HG03108 (cell line): Measurements from ENCODE around the gene ZNF92.
"Not testable (repeated sequence)": the region's sequence is repeated elsewhere in the genome, so short reads cannot be mapped to it uniquely, and the experiment has no call there.

Experiments
- ATAC-seq: cut with Tn5 transposase; IDR thresholded peaks from one replicate; pipeline ENCODE4 v1.9.1; 2021; ENCODE audit warnings: moderate library complexity; ENCODE audit not compliant: unreplicated experiment

The ZNF92 gene

GRCh38 chr7:65373608-65374351 is at the start of gene ZNF92:
Gene ZNF92, plus strand, starts transcription at chr7:65373855. Its CDS starts 143 bp downstream, at chr7:65373998.
- ATAC-seq, result peak; percentile 100

DNA sequence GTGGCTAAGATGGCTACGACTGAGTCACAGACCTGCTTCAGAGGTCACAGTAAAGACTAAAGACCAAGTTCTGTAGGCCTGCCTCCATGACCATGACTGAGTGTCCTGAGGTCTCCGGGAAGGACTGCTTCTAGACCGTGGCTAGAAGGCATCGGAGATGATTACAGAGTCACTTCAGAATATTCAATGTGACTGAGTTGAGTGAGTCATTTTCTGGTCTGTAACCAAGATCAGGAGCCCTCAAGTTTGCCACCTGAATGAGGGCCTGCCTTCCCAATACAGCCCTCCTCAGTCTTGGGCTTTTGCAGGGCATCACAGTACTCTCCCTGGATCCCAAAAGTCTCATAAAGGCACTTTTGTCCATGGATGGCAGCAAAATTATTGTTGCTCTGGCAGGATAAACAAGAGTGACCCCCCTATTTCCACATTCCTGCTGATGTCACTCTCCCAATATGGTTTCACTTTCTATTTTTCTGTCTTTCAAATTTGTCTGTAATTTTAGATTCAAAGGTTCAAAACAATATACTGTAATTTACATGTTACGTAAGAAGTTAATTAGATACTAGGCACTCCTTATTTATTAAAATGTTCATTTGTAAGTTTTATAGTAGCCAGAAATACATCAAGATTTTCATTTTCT is 47.7 kb upstream of the ZNF92 start:
- ATAC-seq, result no peak

GRCh38 chr7:65338346-65338745 is 35.3 kb upstream of the ZNF92 start:
- peak; percentile 78 for ATAC-seq

GRCh38 chr7:65339257-65339656 is 34.4 kb upstream of the ZNF92 start:
- ATAC-seq, result no peak

DNA sequence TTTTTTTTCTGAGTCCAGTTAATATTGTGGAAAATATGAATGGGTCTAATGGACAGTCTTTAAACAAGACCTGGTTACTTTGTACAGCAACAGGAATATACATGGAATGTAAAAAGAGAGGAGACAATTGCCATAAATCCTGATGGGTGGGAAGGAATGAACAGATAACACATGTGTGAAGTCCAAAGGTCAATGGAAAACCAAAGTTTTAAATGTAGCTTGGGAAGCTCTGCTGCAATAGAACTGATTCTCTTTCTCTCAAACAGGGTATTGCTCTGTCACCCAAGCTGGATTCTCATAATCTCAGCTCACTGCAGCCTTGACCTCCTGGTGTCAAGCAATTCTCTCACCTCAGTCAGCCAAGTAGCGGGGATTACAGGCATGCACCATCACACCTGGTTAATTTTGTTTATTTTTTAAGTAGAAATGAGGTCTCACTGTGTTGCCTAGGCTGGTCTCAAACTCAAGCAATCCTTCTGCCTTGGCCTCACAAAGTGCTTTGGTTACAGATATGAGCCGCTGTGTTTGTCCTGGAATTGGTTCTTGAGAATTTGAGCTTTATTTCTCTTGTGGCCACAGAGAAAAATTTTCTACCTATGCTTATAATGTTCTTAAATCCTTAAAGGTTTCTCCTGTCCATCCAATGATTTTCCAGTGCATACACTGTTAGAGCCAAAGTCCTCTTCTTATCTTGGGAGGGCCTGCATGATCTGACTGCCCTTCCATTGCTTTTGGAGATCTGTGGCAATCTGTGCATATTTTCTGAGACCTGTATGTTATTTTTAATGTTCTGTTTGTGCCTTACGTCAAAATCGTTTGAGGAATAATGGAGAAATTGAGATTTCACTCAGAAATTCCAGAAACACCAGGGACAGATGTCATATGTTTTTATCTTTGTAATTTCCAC is 30.7 kb upstream of the ZNF92 start:
- no peak for ATAC-seq

- not testable (repeated sequence) for ATAC-seq
Measured at GRCh38 chr7:65344541-65344940, 29.1 kb upstream of the ZNF92 start.

DNA sequence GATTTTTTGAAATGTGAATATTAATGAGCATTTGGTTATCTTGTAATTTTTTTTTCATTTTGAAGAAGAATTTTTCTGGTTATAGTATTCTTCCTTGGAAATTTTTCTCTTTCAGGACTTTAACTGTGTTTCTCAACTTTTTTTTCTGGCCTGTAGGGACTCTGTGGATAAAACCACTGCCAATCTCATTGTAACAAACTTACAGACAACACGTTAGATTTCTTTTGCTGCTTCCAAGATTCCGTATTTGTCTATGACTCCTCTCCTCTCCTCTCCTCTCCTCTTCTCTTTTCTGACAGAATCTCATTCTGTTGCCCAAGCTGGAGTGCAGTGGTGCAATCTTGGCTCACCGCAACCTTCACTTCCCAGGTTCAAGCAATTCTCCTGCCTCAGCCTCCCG is 19.4 kb upstream of the ZNF92 start:
- ATAC-seq, result no peak

DNA sequence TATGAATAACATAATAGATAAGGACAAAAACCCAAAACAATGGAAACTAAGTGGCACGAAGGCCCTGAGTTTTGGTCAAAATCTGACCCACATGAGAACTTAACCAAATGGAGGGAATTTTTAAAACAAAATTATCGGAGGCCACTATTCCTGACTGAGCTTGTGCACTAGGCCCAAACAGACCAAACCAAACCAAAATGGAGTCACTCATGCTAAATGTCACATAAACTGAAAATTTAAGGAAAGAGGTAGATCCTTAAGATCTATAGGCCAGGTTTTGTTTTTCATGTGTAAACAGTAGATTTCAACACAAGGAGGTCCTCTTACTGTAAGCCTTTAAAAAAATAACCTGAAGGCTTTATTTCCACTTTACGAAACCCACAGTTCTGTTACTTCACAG is 3.8 kb upstream of the ZNF92 start:
- no peak for ATAC-seq

DNA sequence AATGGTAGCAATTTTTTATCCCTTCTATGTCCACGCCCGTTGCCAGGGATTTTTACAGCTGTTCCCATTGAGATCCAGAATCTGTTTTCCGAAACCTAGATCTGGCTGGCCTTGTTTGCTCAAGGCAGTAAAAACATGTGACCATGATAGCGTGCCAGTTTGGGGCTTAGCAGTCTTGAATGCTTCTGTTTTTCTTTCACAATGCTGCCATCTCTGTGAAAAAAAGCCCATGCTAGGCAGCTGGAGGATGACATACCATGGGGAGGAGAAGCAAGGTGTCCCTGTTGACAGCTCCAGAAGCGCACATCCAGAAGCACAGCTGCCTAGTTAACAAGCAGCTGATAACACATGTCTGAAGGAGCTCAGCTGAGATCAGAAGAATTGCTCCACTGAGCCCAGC is 2.2 kb upstream of the ZNF92 start:
- ATAC-seq, result no peak

DNA sequence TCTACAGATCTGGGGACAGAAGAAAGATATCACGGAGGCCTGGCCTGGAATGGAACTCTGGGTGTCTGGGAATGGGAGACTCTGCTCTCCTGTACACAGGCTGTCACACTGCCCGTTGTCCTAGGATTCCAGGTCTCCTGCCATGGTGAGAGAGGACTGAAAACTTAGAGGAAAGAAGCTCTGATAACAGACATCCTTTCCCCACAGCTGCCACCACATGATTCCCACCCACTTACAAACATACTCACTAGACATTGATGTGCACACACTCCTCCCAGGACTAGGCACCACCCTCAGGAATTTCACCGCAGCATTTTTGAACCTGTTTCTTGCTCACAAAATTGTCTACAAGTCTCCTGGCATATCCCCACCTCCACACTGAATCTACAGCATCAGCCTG is 5.7 kb downstream of the ZNF92 start:
- no peak for ATAC-seq

DNA sequence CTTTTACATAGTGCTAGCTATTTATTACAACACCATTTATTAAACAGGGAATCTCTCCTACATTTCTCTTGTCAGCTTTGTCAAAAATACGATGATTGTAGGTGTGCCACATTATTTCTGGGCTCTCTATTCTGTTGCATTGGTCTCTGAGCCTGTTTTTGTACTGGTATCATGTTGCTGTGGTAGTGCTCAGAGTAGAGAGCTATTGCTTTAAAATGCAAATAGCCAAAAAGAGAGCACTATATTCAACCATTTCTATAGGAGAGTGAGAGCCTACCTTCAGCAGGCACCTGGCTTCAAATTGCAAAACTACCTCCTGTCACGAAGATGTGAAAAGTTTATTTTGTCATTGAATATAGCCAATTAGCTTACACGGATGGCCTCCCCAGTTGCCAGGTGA is 8.1 kb downstream of the ZNF92 start:
- no peak for ATAC-seq

DNA sequence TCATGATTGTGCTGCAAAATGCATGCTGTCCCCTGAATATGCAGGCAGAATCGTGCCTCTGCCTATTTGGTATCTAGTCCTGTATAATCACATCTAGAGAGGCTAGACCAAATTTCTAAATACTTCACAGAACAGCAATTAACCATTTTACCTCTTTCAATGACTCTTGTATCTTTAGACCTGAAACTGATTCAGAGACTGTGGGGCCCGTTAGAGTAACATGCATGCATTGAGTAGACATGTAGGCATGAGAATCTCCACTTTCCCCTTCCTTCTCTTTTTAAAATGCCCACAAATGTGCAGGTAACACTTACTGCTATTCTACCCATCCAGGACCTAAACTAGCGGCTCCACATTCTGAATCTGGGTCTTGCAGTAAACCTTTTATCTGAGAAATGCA is 8.8 kb downstream of the ZNF92 start:
- ATAC-seq, result no peak

DNA sequence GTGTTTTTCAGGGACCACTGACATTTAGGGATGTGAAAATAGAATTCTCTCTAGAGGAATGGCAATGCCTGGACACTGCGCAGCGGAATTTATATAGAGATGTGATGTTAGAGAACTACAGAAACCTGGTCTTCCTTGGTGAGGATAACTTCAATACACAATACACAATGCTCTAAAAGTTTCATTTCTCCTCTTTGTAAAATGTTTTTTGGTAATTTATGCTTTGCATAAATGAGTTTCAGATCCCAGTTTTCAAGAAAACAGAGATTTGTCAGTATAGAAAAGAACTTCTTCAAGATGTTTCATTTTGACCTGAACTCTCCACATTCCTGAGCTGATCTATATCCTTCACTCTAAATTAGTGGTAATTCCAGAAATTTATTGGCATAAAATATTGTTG is 14.2 kb downstream of the ZNF92 start:
- ATAC-seq, result no peak

GRCh38 chr7:65390588-65390987 is 16.9 kb downstream of the ZNF92 start:
- peak; percentile 79 for ATAC-seq

GRCh38 chr7:65397730-65398142 is 24.1 kb downstream of the ZNF92 start:
- ATAC-seq, result no peak

GRCh38 chr7:65398671-65399070 is 25.0 kb downstream of the ZNF92 start:
- not testable (repeated sequence) for ATAC-seq

DNA sequence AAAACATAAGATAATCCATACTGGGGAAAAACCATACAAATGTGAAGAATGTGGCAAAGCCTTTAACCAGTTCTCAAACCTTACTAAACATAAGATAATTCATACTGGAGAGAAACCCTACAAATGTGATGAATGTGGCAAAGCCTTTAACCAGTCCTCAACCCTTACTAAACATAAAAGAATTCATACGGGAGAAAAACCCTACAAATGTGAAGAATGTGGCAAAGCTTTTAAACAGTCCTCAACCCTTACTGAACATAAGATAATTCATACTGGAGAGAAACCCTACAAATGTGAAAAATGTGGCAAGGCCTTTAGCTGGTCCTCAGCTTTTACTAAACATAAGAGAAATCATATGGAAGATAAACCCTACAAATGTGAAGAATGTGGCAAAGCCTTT is 25.4 kb downstream of the ZNF92 start:
- ATAC-seq, result not testable (repeated sequence)

GRCh38 chr7:65404020-65404419 is 30.4 kb downstream of the ZNF92 start:
- no peak for ATAC-seq

GRCh38 chr7:65406706-65407105 is 33.1 kb downstream of the ZNF92 start:
- ATAC-seq, result not testable (repeated sequence)

DNA sequence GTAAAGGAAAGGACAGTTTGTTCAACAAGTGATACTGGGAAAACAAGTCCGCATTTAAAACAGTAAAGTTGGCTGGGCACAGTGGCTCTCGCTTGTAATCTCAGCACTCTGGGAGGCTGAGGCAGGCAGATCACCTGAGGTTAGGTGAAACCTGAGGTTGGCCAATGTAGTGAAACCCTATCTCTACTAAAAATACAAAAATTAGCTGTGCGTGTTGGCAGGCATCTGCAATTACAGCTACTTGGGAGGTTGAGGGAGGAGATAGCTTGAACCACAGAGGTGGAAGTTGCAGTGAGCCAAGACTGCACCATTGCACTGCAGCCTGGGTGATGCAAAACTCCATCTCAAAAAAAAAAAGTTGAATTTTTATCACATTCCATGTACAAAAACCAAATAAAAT is 35.7 kb downstream of the ZNF92 start:
- ATAC-seq, result no peak

GRCh38 chr7:65411249-65411648 is 37.6 kb downstream of the ZNF92 start:
- no peak for ATAC-seq

DNA sequence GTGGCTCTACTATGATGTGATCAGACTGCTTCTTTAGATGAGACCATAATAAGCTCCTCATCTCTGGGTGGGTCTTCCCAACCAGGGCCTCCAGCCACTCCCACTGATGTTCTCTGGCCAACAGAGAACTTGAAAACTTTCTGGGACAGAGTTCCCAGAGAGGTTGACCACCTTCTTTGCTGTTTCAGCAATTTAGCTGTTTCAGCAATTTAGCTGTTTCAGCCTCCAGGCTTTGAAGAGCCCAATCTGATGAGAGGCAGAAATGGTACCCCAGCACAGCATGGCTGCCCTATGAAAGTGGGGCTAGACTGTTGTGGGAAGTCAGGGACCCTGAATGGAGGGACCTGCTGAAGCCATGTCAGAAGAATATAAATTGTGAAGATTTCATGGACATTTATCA is 49.0 kb downstream of the ZNF92 start:
- ATAC-seq, result no peak
